ENCODE data around the gene AUH. TPM values are rescaled to one million over a fixed set of nuclear protein-coding genes. Genes with fewer than 3 reads are reported as not detected.
"Not testable (repeated sequence)": the region's sequence is repeated elsewhere in the genome, so short reads cannot be mapped to it uniquely, and the experiment has no call there.

AUH gene
- total RNA-seq, 1 experiment from 2014 or later = 21.7 TPM

- no peaks in the 10 kb centered on the region for H3K79me1 ChIP-seq (ENCODE audit: insufficient read depth, low read depth, low read length, poor library complexity, severe bottlenecking)
- no peaks in the 10 kb centered on the region for H3K23me2 ChIP-seq (ENCODE audit: insufficient read length, low read depth, low read length, poor library complexity, severe bottlenecking)
- H3K56ac ChIP-seq (ENCODE audit: insufficient read length, low read depth, low read length) = no peak overlapping the region
- H3K23ac ChIP-seq (ENCODE audit: insufficient read length, low read depth, low read length) = no peak overlapping the region
- H3T11ph ChIP-seq (ENCODE audit: low read length) = no peak overlapping the region
- H4K20me1 ChIP-seq (ENCODE audit: control insufficient read depth, insufficient read depth, insufficient read length) = no peaks in the 10 kb centered on the region
- H3K18ac ChIP-seq (ENCODE audit: insufficient read length, low read depth, low read length) = no peak overlapping the region
- H2BK15ac ChIP-seq (ENCODE audit: low read depth, low read length) = no peak overlapping the region
- H2AFZ ChIP-seq (ENCODE audit: low read length) = no peak overlapping the region
- H2AK5ac ChIP-seq (ENCODE audit: insufficient read length, low read length) = no peak overlapping the region
- H2BK120ac ChIP-seq (ENCODE audit: low read depth, low read length, poor library complexity, severe bottlenecking) = no peak overlapping the region
- no peak overlapping the region for H2BK5ac ChIP-seq (ENCODE audit: insufficient read length, low read length)
- no peaks in the 10 kb centered on the region for H3K9me3 ChIP-seq (ENCODE audit: control insufficient read depth, low read depth, low read length)
- no peak overlapping the region for H2BK20ac ChIP-seq (ENCODE audit: low read depth, low read length, poor library complexity, severe bottlenecking)
- no peak overlapping the region for H3K9ac ChIP-seq (ENCODE audit: extremely low read depth, insufficient read length, low read length)
- H3K79me2 ChIP-seq (ENCODE audit: insufficient read depth, low read length) = no peaks in the 10 kb centered on the region
- DNase-seq = no peak
- H3K27me3 ChIP-seq (ENCODE audit: insufficient read depth, low read length) = no peaks in the 10 kb centered on the region
- Mint-ChIP-seq H3K36me3 (ENCODE audit: insufficient read depth in 1 of 3, low read depth in 3 of 3) (no peaks in the 10 kb centered on the region), H3K9me3 (peaks cover 0 to 2% of the 10 kb centered on the region in 2 experiments; a peak in 3 of 5 replicates), H3K27me3 (ENCODE audit: low read depth) (no peaks in the 10 kb centered on the region; the same call in none of the 2 replicates), H3K27ac (no peak overlapping the region), H3K4me1 (peaks cover 2 to 4% of the 10 kb centered on the region in 2 experiments; a peak in 3 of 4 replicates), H3K4me3 (no peak overlapping the region)
- no peak overlapping the region for H3K4ac ChIP-seq (ENCODE audit: low read depth, low read length)
- WGBS (ENCODE audit: extremely low coverage, insufficient read length, low lambda C conversion rate) = no CpG with 5 or more reads among the region's 1 CpG
- no peak overlapping the region for H4K5ac ChIP-seq (ENCODE audit: insufficient read length, low read depth, low read length)
- H3K4me1 ChIP-seq (ENCODE audit: insufficient read depth, low read length) = no peaks in the 10 kb centered on the region
- H3K4me2 ChIP-seq (ENCODE audit: insufficient read depth, insufficient read length, low read length) = no peak overlapping the region
- TF ChIP-seq CTCF (conservative IDR thresholded peaks at IDR 0.05) = no peak
- H4K8ac ChIP-seq (replicated peaks; ENCODE audit: insufficient read length, low read depth, low read length) = no peak overlapping the region
- no peak overlapping the region for H4K91ac ChIP-seq (ENCODE audit: insufficient read length, low read depth, low read length)
- H3K27ac ChIP-seq (ENCODE audit: insufficient read length, low read depth, low read length) = no peak overlapping the region
- no peak overlapping the region for H3K14ac ChIP-seq (ENCODE audit: insufficient read depth, low read length)
- H2BK12ac ChIP-seq (ENCODE audit: insufficient read length, low read depth, low read length) = no peak overlapping the region
Measured at GRCh38 chr9:91371894-91372293, 10.2 kb upstream of the AUH start.

- no CpG with 5 or more reads among the region's 3 CpGs for WGBS (ENCODE audit: extremely low coverage, insufficient read length, low lambda C conversion rate)
- H3K4me3 Mint-ChIP-seq; H3K27me3 Mint-ChIP-seq (ENCODE audit: low read depth): not testable (repeated sequence)
Measured at GRCh38 chr9:91370006-91370405, 8.3 kb upstream of the AUH start.

More at GRCh38 chr9:91370006-91370405, 8.3 kb upstream of the AUH start:
- not testable (repeated sequence) for H3K27ac ChIP-seq (ENCODE audit: insufficient read length, low read depth, low read length); H3K9me3 Mint-ChIP-seq; H3K79me1 ChIP-seq (ENCODE audit: insufficient read depth, low read depth, low read length, poor library complexity, severe bottlenecking); H3K79me2 ChIP-seq (ENCODE audit: insufficient read depth, low read length); H2BK12ac ChIP-seq (ENCODE audit: insufficient read length, low read depth, low read length); H2BK20ac ChIP-seq (ENCODE audit: low read depth, low read length, poor library complexity, severe bottlenecking); DNase-seq; H2AFZ ChIP-seq (ENCODE audit: low read length); H4K20me1 ChIP-seq (ENCODE audit: control insufficient read depth, insufficient read depth, insufficient read length); H3K18ac ChIP-seq (ENCODE audit: insufficient read length, low read depth, low read length); H3K36me3 Mint-ChIP-seq (ENCODE audit: insufficient read depth in 1 of 3, low read depth in 3 of 3); H3K27me3 ChIP-seq (ENCODE audit: insufficient read depth, low read length); H3K4me2 ChIP-seq (ENCODE audit: insufficient read depth, insufficient read length, low read length); H2BK15ac ChIP-seq (ENCODE audit: low read depth, low read length); H3K4me1 Mint-ChIP-seq; H3K4ac ChIP-seq (ENCODE audit: low read depth, low read length); H3K9me3 ChIP-seq (ENCODE audit: control insufficient read depth, low read depth, low read length); H3K23me2 ChIP-seq (ENCODE audit: insufficient read length, low read depth, low read length, poor library complexity, severe bottlenecking); H2BK120ac ChIP-seq (ENCODE audit: low read depth, low read length, poor library complexity, severe bottlenecking); H3K14ac ChIP-seq (ENCODE audit: insufficient read depth, low read length); H3K9ac ChIP-seq (ENCODE audit: extremely low read depth, insufficient read length, low read length); H3K23ac ChIP-seq (ENCODE audit: insufficient read length, low read depth, low read length); H3K56ac ChIP-seq (ENCODE audit: insufficient read length, low read depth, low read length); H4K8ac ChIP-seq (replicated peaks; ENCODE audit: insufficient read length, low read depth, low read length); H3T11ph ChIP-seq (ENCODE audit: low read length); H2BK5ac ChIP-seq (ENCODE audit: insufficient read length, low read length); H4K5ac ChIP-seq (ENCODE audit: insufficient read length, low read depth, low read length); H2AK5ac ChIP-seq (ENCODE audit: insufficient read length, low read length); H3K27ac Mint-ChIP-seq; H3K4me1 ChIP-seq (ENCODE audit: insufficient read depth, low read length); H4K91ac ChIP-seq (ENCODE audit: insufficient read length, low read depth, low read length)
